ENCODE data around the gene MLLT1. TPM values are rescaled to one million over a fixed set of nuclear protein-coding genes. Genes with fewer than 3 reads are reported as not detected.

The MLLT1 gene
- total and polyA plus RNA-seq, 5 donors: 34.8 to 67.3 (median 64.7) TPM

DNA sequence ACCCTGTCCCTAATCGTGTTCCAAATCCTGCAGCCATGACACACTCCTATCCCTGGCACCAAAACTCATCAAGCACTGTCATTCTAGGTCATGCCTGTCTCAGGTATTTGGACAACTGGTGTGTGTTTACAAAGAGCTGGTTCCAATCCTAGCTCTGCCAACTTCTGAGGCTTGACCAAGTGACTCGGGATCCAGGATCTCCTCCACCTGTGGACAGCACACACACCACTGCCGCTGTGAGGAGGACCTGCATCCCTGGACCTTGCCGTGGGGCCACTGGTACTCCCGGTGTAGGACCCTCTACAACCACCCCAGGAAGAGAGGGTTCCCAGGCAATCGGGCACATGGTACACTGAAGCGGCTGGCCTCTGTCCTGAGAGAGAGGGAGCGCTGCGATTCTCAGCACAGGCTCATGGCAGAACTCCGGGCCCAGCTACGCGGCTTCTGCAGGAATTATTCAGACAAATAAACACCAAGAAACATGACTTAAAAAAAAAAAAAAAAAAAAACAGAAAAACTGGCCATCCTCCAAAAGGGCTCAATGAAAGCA is 20.4 kb downstream of the MLLT1 start:
- WGBS: 60% methylated on average over 12 of the region's 12 CpGs
- intact Hi-C loops (cut with DNase I): no loop called here
- H3K27ac ChIP-seq (ENCODE audit: low read length): no peak overlapping the region
- H3K27me3 ChIP-seq (ENCODE audit: control insufficient read depth, insufficient read depth): no peaks in the 10 kb centered on the region
- no peak overlapping the region for H3K4me3 ChIP-seq (ENCODE audit: low read length)
- ATAC-seq (peak in 1 of 2 donors; percentile 8), DNase-seq (peak in 1 of 3 donors; percentile 65)
- peaks cover 7% of the 10 kb centered on the region for H3K4me1 ChIP-seq (ENCODE audit: control insufficient read depth, insufficient read depth, low read length)
- no peaks in the 10 kb centered on the region for H3K9me3 ChIP-seq (ENCODE audit: control insufficient read depth, low read length)

DNA sequence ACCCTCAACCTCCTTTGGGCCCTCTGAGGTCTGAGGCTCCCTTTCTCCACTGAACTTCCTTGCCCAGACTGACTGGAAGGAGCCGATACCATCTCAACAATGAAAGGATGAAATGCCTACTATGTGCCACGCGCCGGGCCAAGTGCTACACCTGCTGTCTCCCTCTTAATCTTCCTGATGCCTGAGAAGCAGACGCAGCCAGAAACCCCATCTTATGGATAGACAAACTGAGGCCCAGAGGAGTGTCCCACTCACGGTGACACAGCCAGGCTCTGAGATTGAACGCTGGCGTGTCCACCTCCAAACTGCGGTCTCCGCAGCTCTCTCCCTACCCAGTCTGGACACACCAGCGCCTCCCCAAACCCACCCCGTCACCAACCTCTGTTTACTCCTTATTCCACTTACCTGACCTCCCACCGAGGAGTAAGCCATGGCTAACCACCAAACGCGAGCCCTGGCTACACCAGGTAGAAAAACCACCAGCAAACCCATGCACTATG is 20.9 kb downstream of the MLLT1 start:
- peak in 1 of 2 donors; percentile 3 for ATAC-seq
- 96% methylated on average over 15 of the region's 15 CpGs for WGBS
- Histone ChIP-seq H3K9me3 (ENCODE audit: control insufficient read depth, low read length) (no peaks in the 10 kb centered on the region), H3K4me1 (ENCODE audit: control insufficient read depth, insufficient read depth, low read length) (peaks cover 7% of the 10 kb centered on the region), H3K4me3 (ENCODE audit: low read length) (no peak overlapping the region), H3K27me3 (ENCODE audit: control insufficient read depth, insufficient read depth) (no peaks in the 10 kb centered on the region), H3K27ac (ENCODE audit: low read length) (no peak overlapping the region)
- intact Hi-C loops (cut with DNase I): no loop called here
- DNase-seq: no peak

DNA sequence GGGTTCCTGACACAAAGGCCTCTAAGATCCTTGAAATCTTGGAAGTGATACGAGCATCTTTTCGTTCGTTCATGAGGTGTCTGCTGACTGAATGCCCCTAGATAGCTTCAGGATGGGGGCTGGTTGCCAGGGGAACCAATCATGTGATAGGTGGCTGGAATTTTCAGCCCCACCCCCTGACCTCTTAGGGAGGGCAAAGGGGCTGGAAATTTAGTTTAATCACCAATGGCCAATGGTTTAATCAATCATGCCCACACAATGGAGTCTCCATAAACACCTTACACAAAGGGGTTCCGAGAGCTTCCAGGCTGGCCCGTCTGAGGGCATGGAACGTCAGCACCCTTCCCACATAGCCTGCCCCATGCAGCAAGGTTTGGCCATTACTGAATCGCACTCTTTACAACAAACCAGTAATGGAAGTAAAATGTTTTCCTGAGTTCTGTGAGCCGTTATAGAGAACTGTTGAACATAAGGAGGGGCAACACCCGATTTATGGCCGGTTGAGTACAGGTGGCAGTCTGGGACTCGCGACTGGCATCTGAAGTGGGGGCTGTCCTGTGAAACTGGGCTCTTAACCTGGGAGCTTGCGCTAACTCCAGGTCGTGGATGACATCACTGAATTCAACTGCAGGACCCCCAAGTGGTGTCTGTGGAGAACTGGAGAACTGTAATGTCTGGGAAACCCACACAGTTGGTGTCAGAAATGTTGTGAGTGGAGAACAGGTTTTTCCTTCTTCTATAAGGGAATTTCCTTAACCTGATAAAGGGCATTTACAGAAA is 25.6 kb downstream of the MLLT1 start:
- DNase-seq (no peak), ATAC-seq (no peak)
- no peaks in the 10 kb centered on the region for H3K9me3 ChIP-seq (ENCODE audit: control insufficient read depth, low read length)
- 88% methylated on average over 14 of the region's 14 CpGs for WGBS
- intact Hi-C loops (cut with DNase I): no loop called here
- no peak overlapping the region for H3K27ac ChIP-seq (ENCODE audit: low read length)
- H3K27me3 ChIP-seq (ENCODE audit: control insufficient read depth, insufficient read depth): no peaks in the 10 kb centered on the region
- H3K4me1 ChIP-seq (ENCODE audit: control insufficient read depth, insufficient read depth, low read length): peaks cover 6% of the 10 kb centered on the region
- no peak overlapping the region for H3K4me3 ChIP-seq (ENCODE audit: low read length)

DNA sequence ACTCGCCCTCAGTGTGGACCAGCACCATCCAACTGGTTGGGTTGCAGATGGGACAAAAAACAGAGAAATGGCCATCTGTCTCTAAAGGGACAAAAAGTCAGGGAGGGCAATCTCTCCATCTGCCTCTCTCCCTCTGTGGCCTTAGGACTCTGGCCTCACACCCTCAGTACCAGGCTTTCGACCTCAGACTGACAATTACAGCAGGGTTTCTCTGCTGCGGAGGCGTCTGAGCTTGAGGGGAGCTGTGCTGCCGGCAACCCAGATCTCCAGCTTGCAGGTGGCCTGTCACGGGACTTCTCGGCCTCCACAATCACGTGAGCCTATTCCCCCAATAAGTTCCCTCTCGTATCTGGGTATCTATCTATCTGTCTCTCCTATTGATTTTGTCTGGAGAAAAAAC is 27.7 kb downstream of the MLLT1 start:
- Histone ChIP-seq H3K9me3 (ENCODE audit: control insufficient read depth, low read length) (no peaks in the 10 kb centered on the region), H3K27me3 (ENCODE audit: control insufficient read depth, insufficient read depth) (no peaks in the 10 kb centered on the region), H3K4me3 (ENCODE audit: low read length) (no peak overlapping the region), H3K4me1 (ENCODE audit: control insufficient read depth, insufficient read depth, low read length) (peaks cover 13% of the 10 kb centered on the region), H3K27ac (ENCODE audit: low read length) (no peak overlapping the region)
- no peak for ATAC-seq
- DNase-seq: no peak
- 94% methylated on average over 9 of the region's 9 CpGs for WGBS
- intact Hi-C loops (cut with DNase I): no loop called here

DNA sequence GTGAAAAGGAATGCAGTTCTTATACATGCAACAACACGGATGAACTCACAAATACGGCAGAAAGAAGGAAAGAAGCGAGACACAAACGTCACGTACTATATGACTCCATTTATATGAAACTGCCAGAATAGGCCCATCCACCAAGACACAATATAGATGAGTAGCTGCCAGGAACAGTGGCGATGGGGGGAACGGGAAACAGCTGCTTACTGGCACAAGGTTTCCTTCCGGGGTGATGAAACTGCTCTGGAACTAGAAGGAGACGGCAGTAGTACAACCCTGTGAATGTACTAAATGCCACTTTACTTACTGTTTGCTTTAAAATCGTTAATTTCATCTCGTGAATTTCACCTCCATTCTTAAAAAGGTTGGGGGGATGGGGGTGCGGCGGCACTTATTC is 28.9 kb downstream of the MLLT1 start:
- H3K27me3 ChIP-seq (ENCODE audit: control insufficient read depth, insufficient read depth): no peaks in the 10 kb centered on the region
- peaks cover 13% of the 10 kb centered on the region for H3K4me1 ChIP-seq (ENCODE audit: control insufficient read depth, insufficient read depth, low read length)
- WGBS: 79% methylated on average over 13 of the region's 13 CpGs
- ATAC-seq: no peak
- no peak overlapping the region for H3K27ac ChIP-seq (ENCODE audit: low read length)
- no peak overlapping the region for H3K4me3 ChIP-seq (ENCODE audit: low read length)
- intact Hi-C loops (cut with DNase I): no loop called here
- DNase-seq: no peak
- no peaks in the 10 kb centered on the region for H3K9me3 ChIP-seq (ENCODE audit: control insufficient read depth, low read length)

DNA sequence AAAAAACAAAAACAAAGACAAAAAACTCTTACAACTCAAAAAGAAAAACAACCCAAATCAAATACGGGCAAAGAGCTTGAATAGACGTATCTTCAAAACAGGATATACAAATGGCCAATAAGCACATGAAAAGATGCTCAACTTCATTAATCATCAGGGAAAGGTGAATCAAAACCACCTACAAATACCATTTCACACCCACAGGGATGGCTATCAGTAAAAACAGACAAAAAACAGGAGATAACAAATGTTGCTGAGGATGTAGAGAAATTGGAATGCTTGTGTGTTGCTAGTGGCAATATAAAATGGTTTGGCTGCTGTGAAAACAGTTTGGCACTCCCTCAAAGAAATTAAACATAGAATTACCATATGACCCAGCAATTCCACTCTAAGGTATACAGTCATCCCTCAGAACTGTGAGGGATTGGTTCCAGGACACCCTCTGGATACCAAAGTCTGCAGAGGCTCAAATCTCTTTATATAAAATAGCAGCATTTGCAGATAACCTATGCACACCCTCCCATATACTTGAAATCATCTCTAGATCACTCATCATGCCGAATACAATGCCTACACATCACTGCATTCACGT is 29.7 kb downstream of the MLLT1 start:
- peaks cover 13% of the 10 kb centered on the region for H3K4me1 ChIP-seq (ENCODE audit: control insufficient read depth, insufficient read depth, low read length)
- H3K4me3 ChIP-seq (ENCODE audit: low read length): no peak overlapping the region
- H3K9me3 ChIP-seq (ENCODE audit: control insufficient read depth, low read length): no peaks in the 10 kb centered on the region
- intact Hi-C loops (cut with DNase I): no loop called here
- DNase-seq (no peak), ATAC-seq (no peak)
- H3K27me3 ChIP-seq (ENCODE audit: control insufficient read depth, insufficient read depth): no peaks in the 10 kb centered on the region
- 78% methylated on average over 4 of the region's 4 CpGs for WGBS
- H3K27ac ChIP-seq (ENCODE audit: low read length): no peak overlapping the region

DNA sequence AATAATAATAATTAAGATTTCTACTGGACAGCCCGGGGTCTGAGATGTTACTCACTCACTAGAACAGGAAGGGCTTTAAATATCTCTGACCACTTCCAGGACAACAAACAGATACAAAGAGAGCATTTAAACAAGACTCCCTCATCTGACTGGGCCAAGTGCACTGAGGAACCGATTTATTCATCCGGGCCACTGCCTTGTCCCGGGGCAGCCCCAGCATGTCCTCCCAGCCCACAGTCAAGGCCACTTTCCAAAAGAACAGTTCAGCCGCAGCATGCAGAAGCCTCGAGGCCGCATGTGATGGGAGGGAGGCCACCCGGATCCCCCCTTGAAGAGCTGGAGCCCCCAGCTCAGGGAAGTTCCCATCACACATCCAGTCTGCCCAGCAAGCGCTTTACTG is 30.5 kb downstream of the MLLT1 start:
- ATAC-seq: peak in 1 of 2 donors; percentile 64
- WGBS: 31% methylated on average over 9 of the region's 9 CpGs
- no peak overlapping the region for H3K4me3 ChIP-seq (ENCODE audit: low read length)
- intact Hi-C loops (cut with DNase I): no loop called here
- H3K27ac ChIP-seq (ENCODE audit: low read length): no peak overlapping the region
- H3K9me3 ChIP-seq (ENCODE audit: control insufficient read depth, low read length): no peaks in the 10 kb centered on the region
- peaks cover 13% of the 10 kb centered on the region for H3K4me1 ChIP-seq (ENCODE audit: control insufficient read depth, insufficient read depth, low read length)
- DNase-seq: no peak
- no peaks in the 10 kb centered on the region for H3K27me3 ChIP-seq (ENCODE audit: control insufficient read depth, insufficient read depth)

DNA sequence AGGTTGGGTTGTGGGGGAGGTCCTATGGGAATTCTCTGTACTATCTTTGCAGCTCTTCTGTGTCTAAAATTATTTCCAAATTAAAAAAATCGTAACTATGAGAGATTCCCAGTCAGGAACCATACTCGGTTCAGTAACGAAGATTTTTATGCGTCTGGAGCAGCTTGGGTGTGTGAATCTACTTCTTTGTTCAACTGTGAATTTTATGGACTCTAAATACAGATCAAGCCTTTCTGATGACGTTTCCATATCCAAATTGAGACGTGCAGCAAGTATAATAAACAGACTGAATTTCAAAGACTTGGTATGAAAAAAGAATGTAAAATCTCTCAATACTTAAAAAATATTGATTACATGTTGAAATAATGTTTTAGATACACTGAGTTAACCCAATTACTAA is 30.9 kb downstream of the MLLT1 start:
- H3K9me3 ChIP-seq (ENCODE audit: control insufficient read depth, low read length): no peaks in the 10 kb centered on the region
- no peak for DNase-seq
- H3K4me1 ChIP-seq (ENCODE audit: control insufficient read depth, insufficient read depth, low read length): peaks cover 17% of the 10 kb centered on the region
- H3K4me3 ChIP-seq (ENCODE audit: low read length): no peak overlapping the region
- WGBS: 47% methylated on average over 6 of the region's 6 CpGs
- no peaks in the 10 kb centered on the region for H3K27me3 ChIP-seq (ENCODE audit: control insufficient read depth, insufficient read depth)
- H3K27ac ChIP-seq (ENCODE audit: low read length): no peak overlapping the region
- ATAC-seq: no peak
- intact Hi-C loops (cut with DNase I): no loop called here

DNA sequence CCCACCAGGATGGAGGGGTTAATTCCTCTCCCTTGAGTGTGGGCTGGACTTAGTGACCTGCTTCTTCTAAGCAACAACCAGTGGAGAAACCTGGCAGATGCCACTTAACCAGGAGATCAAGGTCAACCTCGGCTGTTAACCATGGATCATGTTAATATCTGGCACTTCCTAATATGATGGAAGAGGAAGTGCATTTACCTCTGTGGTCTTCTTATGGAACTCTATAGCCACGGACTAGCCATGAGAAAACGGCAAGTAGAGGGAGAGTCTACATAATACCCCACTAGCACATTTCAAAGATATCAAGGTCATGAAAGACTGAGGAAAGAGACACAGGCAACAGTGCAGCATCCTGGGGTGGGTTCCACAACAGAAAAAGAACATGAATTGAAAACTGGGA is 31.4 kb downstream of the MLLT1 start:
- H3K27me3 ChIP-seq (ENCODE audit: control insufficient read depth, insufficient read depth): no peaks in the 10 kb centered on the region
- WGBS: 66% methylated on average over 3 of the region's 3 CpGs
- no peak overlapping the region for H3K27ac ChIP-seq (ENCODE audit: low read length)
- no peak for ATAC-seq
- DNase-seq: no peak
- no peak overlapping the region for H3K4me3 ChIP-seq (ENCODE audit: low read length)
- H3K4me1 ChIP-seq (ENCODE audit: control insufficient read depth, insufficient read depth, low read length): peaks cover 17% of the 10 kb centered on the region
- intact Hi-C loops (cut with DNase I): no loop called here
- H3K9me3 ChIP-seq (ENCODE audit: control insufficient read depth, low read length): no peaks in the 10 kb centered on the region

DNA sequence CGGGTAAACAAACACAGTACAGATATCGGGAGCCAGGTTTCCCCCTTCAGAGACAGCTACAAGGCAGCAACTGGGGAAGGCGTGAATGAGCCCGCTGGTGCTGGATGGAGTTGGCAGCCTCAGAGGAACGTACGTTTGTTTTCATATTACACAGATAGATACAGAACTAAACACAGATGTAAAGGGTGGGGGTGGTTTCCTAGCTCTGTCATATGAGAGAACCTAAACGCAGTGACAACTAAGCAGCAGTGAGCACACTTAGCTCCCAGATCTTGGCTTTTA is 32.8 kb downstream of the MLLT1 start:
- no peak overlapping the region for H3K27ac ChIP-seq (ENCODE audit: low read length)
- ATAC-seq: no peak
- intact Hi-C loops (cut with DNase I): no loop called here
- 84% methylated on average over 7 of the region's 7 CpGs for WGBS
- H3K9me3 ChIP-seq (ENCODE audit: control insufficient read depth, low read length): no peaks in the 10 kb centered on the region
- no peak for DNase-seq
- H3K4me1 ChIP-seq (ENCODE audit: control insufficient read depth, insufficient read depth, low read length): peaks cover 25% of the 10 kb centered on the region
- no peaks in the 10 kb centered on the region for H3K27me3 ChIP-seq (ENCODE audit: control insufficient read depth, insufficient read depth)
- H3K4me3 ChIP-seq (ENCODE audit: low read length): no peak overlapping the region

DNA sequence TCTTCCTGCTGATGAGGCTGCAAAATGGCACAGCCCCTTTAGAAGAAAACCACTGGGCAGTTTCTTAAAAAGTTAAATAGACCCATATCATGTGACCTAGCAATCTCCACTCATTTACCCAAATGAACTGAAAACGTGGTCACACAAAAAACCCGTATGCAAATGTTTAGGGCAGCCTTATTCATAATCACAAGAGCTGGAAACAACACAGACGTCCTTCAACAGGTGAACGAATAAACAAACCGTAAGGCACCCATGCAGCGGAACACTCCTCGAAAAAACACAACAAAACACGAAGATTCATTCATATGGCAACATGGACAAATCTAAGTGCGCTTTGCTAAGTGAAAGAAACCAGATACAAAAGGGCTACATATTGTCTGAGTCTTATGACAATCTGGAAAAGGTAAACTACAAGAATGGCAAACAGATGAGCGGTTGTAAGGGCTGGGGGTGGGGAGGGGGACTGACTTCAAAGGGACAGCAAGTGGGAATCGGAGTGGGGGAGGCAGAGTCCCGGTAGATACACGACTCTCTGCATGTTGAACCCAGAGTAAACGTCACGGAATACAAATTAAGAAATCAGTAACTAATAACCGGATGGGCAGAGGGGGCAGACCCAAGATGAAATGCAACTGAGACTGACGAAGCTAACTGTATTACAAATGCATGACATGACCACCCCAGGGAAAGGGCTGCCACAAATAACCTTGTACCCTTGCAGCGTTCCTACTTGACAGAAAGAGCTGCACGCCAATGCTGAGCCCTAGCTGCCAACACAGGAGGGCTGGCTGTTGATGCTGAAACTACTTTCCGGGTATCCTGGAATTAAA is 33.4 kb downstream of the MLLT1 start:
- Histone ChIP-seq H3K9me3 (ENCODE audit: control insufficient read depth, low read length) (no peaks in the 10 kb centered on the region), H3K27ac (ENCODE audit: low read length) (no peak overlapping the region), H3K27me3 (ENCODE audit: control insufficient read depth, insufficient read depth) (no peaks in the 10 kb centered on the region), H3K4me1 (ENCODE audit: control insufficient read depth, insufficient read depth, low read length) (peaks cover 27% of the 10 kb centered on the region), H3K4me3 (ENCODE audit: low read length) (no peak overlapping the region)
- ATAC-seq: no peak
- 88% methylated on average over 20 of the region's 20 CpGs for WGBS
- intact Hi-C loops (cut with DNase I): no loop called here
- DNase-seq: no peak
